Loucy (cell line): ENCODE data around the gene SNX20.

Source experiments
- CTCF ChIP-seq: fragments of 200-600 bp; sonication (generic); conservative IDR thresholded peaks from 2 replicates; pipeline ENCODE4 v1.5.1; 2014; ENCODE audit warnings: mild to moderate bottlenecking, antibody characterized with exemption, low read length
- EZH2phosphoT487 ChIP-seq: fragments of 200-600 bp; IDR thresholded peaks from 2 replicates; pipeline ENCODE4 v1.6.1; 2018; ENCODE audit warnings: antibody characterized with exemption, mild to moderate bottlenecking, moderate library complexity, borderline replicate concordance

DNA sequence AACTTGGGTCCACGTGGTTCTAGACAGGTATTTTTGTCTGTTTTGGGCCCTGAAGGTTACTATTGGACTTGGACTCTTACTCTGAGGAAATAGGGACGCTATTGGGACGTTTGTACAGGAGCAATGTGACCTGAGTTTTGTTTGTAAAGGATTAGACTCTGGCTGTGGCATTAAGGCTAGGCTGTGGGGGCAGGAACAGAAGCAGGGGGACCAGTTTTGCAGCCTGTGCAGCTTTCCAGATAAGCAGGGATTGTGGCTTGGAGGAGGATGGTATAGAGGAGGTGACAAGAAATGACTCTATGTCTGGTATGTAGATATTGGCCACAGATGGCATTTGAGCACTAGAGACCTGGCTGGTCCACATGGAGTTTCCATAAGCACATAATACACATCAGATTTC, 25.1 kb upstream of the SNX20 start:
- TF ChIP-seq CTCF (no peak), EZH2phosphoT487 (no peak)
